PC-9 (cell line): Measurements from ENCODE around the gene INTS1. TPM values are rescaled to one million over a fixed set of nuclear protein-coding genes. Genes with fewer than 3 reads are reported as not detected.

Source experiments
- BruUV-seq: library from RNA; stranded (reverse); fragments of 400-500 nt; replicated peaks from 2 replicates; lab custom pipeline; 2021; lab: Mats Ljungman, UMichigan
- CTCF ChIA-PET: fragments of 300-600 bp; sonication (Branson Sonifier 250); formaldehyde crosslinking; loops from one replicate; lab custom pipeline; 2022; ENCODE audit warnings: antibody characterized with exemption; lab: Charles Lee
- POLR2A ChIA-PET: fragments of 300-600 bp; sonication (Branson Sonifier 250); formaldehyde crosslinking; loops from one replicate; lab custom pipeline; 2022; ENCODE audit warnings: antibody characterized with exemption; ENCODE audit not compliant: unreplicated experiment; lab: Charles Lee
- DNase-seq, 2 experiments: peaks; one replicate each; pipeline versions ENCODE4 v3.0.0 to v3.0.0-alpha.2; 2015 to 2022; ENCODE audit warnings: mixed read lengths in 1 of 2
- H2AFZ ChIP-seq: fragments of 200-600 bp; sonication (generic); 2 replicates; pipeline ENCODE4 v1.8.1; 2017; ENCODE audit warnings: antibody characterized with exemption
- H3F3A ChIP-seq: fragments of 200-600 bp; sonication (generic); 2 replicates; pipeline ENCODE4 v1.8.1; 2017; ENCODE audit warnings: antibody characterized with exemption, mild to moderate bottlenecking, low read depth; ENCODE audit not compliant: insufficient read depth
- H3K27ac ChIP-seq: fragments of 200-600 bp; sonication (generic); 2 replicates; pipeline ENCODE4 v1.6.1; 2016; ENCODE audit warnings: mixed run types
- H3K27me3 ChIP-seq: fragments of 200-600 bp; sonication (generic); 2 replicates; pipeline ENCODE4 v1.6.1; 2016; ENCODE audit warnings: low read depth, mixed run types; ENCODE audit not compliant: insufficient read depth
- H3K36me3 ChIP-seq: fragments of 200-600 bp; sonication (generic); 2 replicates; pipeline ENCODE4 v1.6.1; 2016; ENCODE audit warnings: low read depth, mixed run types
- H3K4me1 ChIP-seq: fragments of 200-600 bp; sonication (generic); replicated peaks from 2 replicates; pipeline ENCODE4 v1.6.1; 2016; ENCODE audit warnings: mixed run types; ENCODE audit not compliant: insufficient read depth
- H3K4me2 ChIP-seq: fragments of 200-600 bp; sonication (generic); 2 replicates; pipeline ENCODE4 v1.6.1; 2017; ENCODE audit warnings: mixed run types
- H3K4me3 ChIP-seq: fragments of 200-600 bp; sonication (generic); 2 replicates; pipeline ENCODE4 v1.6.1; 2016; ENCODE audit warnings: mixed run types
- H3K79me2 ChIP-seq: fragments of 200-600 bp; sonication (generic); 2 replicates; pipeline ENCODE4 v1.6.1; 2017; ENCODE audit warnings: low read depth, mixed run types
- H3K9me2 ChIP-seq: fragments of 200-600 bp; sonication (generic); 2 replicates; pipeline ENCODE4 v1.8.1; 2017; ENCODE audit warnings: mild to moderate bottlenecking; ENCODE audit not compliant: insufficient read depth
- H3K9me3 ChIP-seq: fragments of 200-600 bp; sonication (generic); 2 replicates; pipeline ENCODE4 v1.8.1; 2016; ENCODE audit warnings: low read depth; ENCODE audit not compliant: insufficient read depth
- H4K20me1 ChIP-seq: fragments of 200-600 bp; sonication (generic); 2 replicates; pipeline ENCODE4 v1.8.1; 2017; ENCODE audit not compliant: insufficient read depth
- EZH2 ChIP-seq: fragments of 200-600 bp; sonication (generic); IDR thresholded peaks from 2 replicates; pipeline ENCODE4 v1.8.0; 2017; ENCODE audit warnings: antibody characterized with exemption, low read depth
- intact Hi-C: fragments of 100-400 bp; cut with micrococcal nuclease; formaldehyde crosslinking; loops from one replicate; pipeline ENCODE4 v1.10.0; 2022; ENCODE audit not compliant: unreplicated experiment
- total RNA-seq: library from RNA; stranded (reverse); gene quantifications from 2 replicates; pipeline ENCODE4 v1.2.3, GENCODE V29; 2021
- TF ChIP-seq, protein P1 (sequence below): fragments of 200-600 bp; sonication (generic); conservative IDR thresholded peaks from 2 replicates; pipeline ENCODE4 v1.6.1; 2017; ENCODE audit warnings: mixed run types, antibody characterized with exemption, mild to moderate bottlenecking, moderate library complexity

The INTS1 gene
- total RNA-seq, 1 experiment from 2014 or later: 124 TPM

DNA sequence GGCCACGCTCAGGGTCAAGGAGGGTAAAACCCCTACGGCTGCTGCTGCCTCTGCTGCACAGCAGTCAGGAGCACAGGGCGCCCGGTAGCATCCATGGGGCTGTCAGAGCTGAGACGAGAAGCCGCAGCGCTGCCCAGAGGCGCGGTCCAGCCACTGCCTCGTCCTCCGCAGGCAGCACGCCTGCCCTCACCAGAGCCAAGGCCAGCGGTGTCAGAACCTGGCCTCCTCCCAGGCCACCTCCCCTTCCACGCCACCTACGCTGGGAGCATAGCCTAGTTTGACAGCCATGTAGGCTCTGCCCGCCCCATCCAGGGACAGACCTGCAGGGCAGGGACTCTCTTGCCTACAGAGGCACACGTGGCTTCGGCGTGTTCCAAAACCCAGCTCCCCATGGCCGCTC lies 16.2 kb downstream of the INTS1 start:
- BruUV-seq: no TSS peak
- Histone ChIP-seq H4K20me1 (peaks cover 3% of the 10 kb centered on the region; the same call in 1 of the 2 replicates), H3K4me3 (no peak overlapping the region), H3K9me3 (no peaks in the 10 kb centered on the region), H3K4me2 (no peak overlapping the region), H3K36me3 (0 out of 2 replicates have a peak, but pooled peaks cover 8% of the 10 kb centered on the region), H3F3A (no peaks in the 10 kb centered on the region; the same call in 1 of the 2 replicates), H3K27me3 (no peaks in the 10 kb centered on the region), H3K9me2 (no peaks in the 10 kb centered on the region), H3K79me2 (no peaks in the 10 kb centered on the region), H2AFZ (no peak overlapping the region), H3K27ac (no peak overlapping the region), H3K4me1 (no peaks in the 10 kb centered on the region)
- no peak for DNase-seq
- no peak for TF ChIP-seq EZH2
- TF ChIP-seq, protein P1, sequence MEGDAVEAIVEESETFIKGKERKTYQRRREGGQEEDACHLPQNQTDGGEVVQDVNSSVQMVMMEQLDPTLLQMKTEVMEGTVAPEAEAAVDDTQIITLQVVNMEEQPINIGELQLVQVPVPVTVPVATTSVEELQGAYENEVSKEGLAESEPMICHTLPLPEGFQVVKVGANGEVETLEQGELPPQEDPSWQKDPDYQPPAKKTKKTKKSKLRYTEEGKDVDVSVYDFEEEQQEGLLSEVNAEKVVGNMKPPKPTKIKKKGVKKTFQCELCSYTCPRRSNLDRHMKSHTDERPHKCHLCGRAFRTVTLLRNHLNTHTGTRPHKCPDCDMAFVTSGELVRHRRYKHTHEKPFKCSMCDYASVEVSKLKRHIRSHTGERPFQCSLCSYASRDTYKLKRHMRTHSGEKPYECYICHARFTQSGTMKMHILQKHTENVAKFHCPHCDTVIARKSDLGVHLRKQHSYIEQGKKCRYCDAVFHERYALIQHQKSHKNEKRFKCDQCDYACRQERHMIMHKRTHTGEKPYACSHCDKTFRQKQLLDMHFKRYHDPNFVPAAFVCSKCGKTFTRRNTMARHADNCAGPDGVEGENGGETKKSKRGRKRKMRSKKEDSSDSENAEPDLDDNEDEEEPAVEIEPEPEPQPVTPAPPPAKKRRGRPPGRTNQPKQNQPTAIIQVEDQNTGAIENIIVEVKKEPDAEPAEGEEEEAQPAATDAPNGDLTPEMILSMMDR: no peak
- POLR2A ChIA-PET: no interaction called here
- intact Hi-C loops: no loop called here
- CTCF ChIA-PET: no interaction called here

DNA sequence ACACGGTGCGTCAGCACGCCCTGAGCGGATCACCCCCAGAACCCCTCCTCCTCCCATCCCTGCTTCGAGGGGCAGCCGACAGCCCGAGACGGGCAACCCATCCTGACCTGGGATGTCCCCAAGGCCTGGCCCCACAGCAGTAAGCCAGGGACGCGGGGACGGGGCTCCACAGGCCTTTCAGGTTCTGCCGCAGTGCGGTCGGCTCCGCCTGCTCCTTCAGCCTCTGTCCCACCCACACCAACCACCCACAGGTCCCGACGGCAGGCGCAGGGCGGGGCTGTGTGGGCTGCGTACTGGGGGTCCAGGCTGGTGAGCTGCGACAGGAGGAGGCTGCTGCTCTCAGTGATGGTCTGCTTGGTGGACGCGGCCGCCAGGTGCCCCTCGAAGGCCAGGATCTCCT lies 16.7 kb downstream of the INTS1 start:
- Histone ChIP-seq H3K27me3 (no peaks in the 10 kb centered on the region), H2AFZ (no peak overlapping the region), H3K27ac (no peak overlapping the region), H3F3A (no peaks in the 10 kb centered on the region; the same call in 1 of the 2 replicates), H3K4me3 (no peak overlapping the region), H3K9me2 (no peaks in the 10 kb centered on the region), H3K9me3 (no peaks in the 10 kb centered on the region), H4K20me1 (peaks cover 3% of the 10 kb centered on the region; the same call in 1 of the 2 replicates), H3K4me1 (no peaks in the 10 kb centered on the region), H3K79me2 (no peaks in the 10 kb centered on the region), H3K36me3 (0 out of 2 replicates have a peak, but pooled peaks cover 8% of the 10 kb centered on the region), H3K4me2 (no peak overlapping the region)
- DNase-seq: no peak
- no TSS peak for BruUV-seq
- POLR2A ChIA-PET: no interaction called here
- CTCF ChIA-PET: no interaction called here
- TF ChIP-seq, protein P1: no peak
- no peak for TF ChIP-seq EZH2
- intact Hi-C loops: no loop called here

DNA sequence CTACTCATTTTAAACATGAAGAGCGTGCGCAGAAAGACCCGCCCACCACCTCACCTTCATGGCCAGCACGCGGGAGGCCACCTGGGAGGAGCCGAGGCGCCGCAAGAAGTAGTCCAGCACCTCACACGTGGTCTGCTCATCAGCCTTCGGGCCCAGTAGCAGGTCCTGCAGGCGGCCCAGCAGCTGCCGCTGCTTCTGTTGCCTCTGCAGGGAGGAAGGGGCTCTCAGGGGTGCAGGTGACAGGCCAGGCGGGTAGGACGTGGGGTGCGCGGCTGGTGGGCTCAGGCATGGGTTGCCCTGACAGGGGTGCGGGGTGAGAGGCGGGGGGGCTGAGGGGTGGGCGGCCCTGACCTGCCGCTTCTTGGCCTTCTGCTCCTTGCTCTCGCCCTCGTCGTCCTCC lies 17.6 kb downstream of the INTS1 start:
- Histone ChIP-seq H3F3A (no peaks in the 10 kb centered on the region), H3K4me1 (no peaks in the 10 kb centered on the region), H3K36me3 (0 out of 2 replicates have a peak, but pooled peaks cover 8% of the 10 kb centered on the region), H4K20me1 (peaks cover 3% of the 10 kb centered on the region; the same call in 1 of the 2 replicates), H3K79me2 (no peaks in the 10 kb centered on the region), H3K9me2 (no peaks in the 10 kb centered on the region), H3K27me3 (no peaks in the 10 kb centered on the region), H3K4me3 (no peak overlapping the region), H2AFZ (no peak overlapping the region), H3K9me3 (no peaks in the 10 kb centered on the region), H3K27ac (no peak overlapping the region), H3K4me2 (no peak overlapping the region)
- TF ChIP-seq, protein P1: no peak
- TF ChIP-seq EZH2: no peak
- no peak for DNase-seq
- no TSS peak for BruUV-seq
- POLR2A ChIA-PET: no interaction called here
- intact Hi-C loops: no loop called here
- CTCF ChIA-PET: no interaction called here
